HepG2 (cell line): ENCODE measurements around the gene MNT. TPM values are rescaled to one million over a fixed set of nuclear protein-coding genes. Genes with fewer than 3 reads are reported as not detected.

Experiments
- ARNT ChIP-seq: fragments of 450-650 bp; IDR thresholded peaks from 2 replicates; pipeline ENCODE4 v1.6.1; 2017
- CENPX ChIP-seq: sonication (generic); formaldehyde crosslinking; IDR thresholded peaks from 2 replicates; pipeline ENCODE4 v1.9.0; 2021; ENCODE audit warnings: mild to moderate bottlenecking, missing genetic modification reagents, moderate library complexity
- DNMT1 ChIP-seq: sonication (generic); formaldehyde crosslinking; IDR thresholded peaks from 2 replicates; pipeline ENCODE4 v1.5.1; 2020; ENCODE audit warnings: mild to moderate bottlenecking, missing genetic modification reagents
- FOSL1 ChIP-seq: sonication (generic); formaldehyde crosslinking; IDR thresholded peaks from 2 replicates; pipeline ENCODE4 v1.9.0; 2021; ENCODE audit warnings: missing genetic modification reagents, borderline replicate concordance
- HDAC1 ChIP-seq: sonication (generic); formaldehyde crosslinking; IDR thresholded peaks from 2 replicates; pipeline ENCODE4 v1.5.1; 2020; ENCODE audit warnings: mild to moderate bottlenecking, missing genetic modification reagents
- HES4 ChIP-seq: sonication (generic); formaldehyde crosslinking; IDR thresholded peaks from 2 replicates; pipeline ENCODE4 v1.9.0; 2021; ENCODE audit warnings: mild to moderate bottlenecking, missing genetic modification reagents, borderline replicate concordance
- HMG20A ChIP-seq: IDR thresholded peaks from 2 replicates; pipeline ENCODE4 v1.6.1; 2016; ENCODE audit warnings: borderline replicate concordance
- IKZF1 ChIP-seq: fragments of 450-650 bp; IDR thresholded peaks from 2 replicates; pipeline ENCODE4 v1.7.1; 2016
- KMT2B ChIP-seq: IDR thresholded peaks from 2 replicates; pipeline ENCODE4 v1.6.1; 2016; ENCODE audit warnings: missing genetic modification reagents, missing compliant biosample characterization
- MLLT10 ChIP-seq: sonication (generic); formaldehyde crosslinking; IDR thresholded peaks from 2 replicates; pipeline ENCODE4 v1.4.0; 2020; ENCODE audit warnings: missing genetic modification reagents
- MTF1 ChIP-seq: sonication (generic); formaldehyde crosslinking; IDR thresholded peaks from 2 replicates; pipeline ENCODE4 v1.5.0; 2020; ENCODE audit warnings: missing genetic modification reagents
- NAIF1 ChIP-seq: sonication (generic); formaldehyde crosslinking; IDR thresholded peaks from 2 replicates; pipeline ENCODE4 v1.5.0; 2020; ENCODE audit warnings: mild to moderate bottlenecking, missing genetic modification reagents, borderline replicate concordance
- NFE2L1 ChIP-seq: sonication (generic); formaldehyde crosslinking; IDR thresholded peaks from 2 replicates; pipeline ENCODE4 v1.4.0; 2020; ENCODE audit warnings: missing genetic modification reagents, mild to moderate bottlenecking, borderline replicate concordance
- NFYC ChIP-seq: IDR thresholded peaks from 2 replicates; pipeline ENCODE4 v1.6.1; 2016; ENCODE audit warnings: missing genetic modification reagents, missing compliant biosample characterization
- SOX6 ChIP-seq, 2 experiments: fragments of 450-650 bp in 1 of 2; sonication (generic) in 1 of 2; formaldehyde crosslinking in 1 of 2; IDR thresholded peaks; 2 replicates each; pipeline versions ENCODE4 v1.4.0 to v1.6.1; 2017 to 2020; ENCODE audit warnings: antibody characterized with exemption in 1 of 2, mild to moderate bottlenecking in 1 of 2, missing genetic modification reagents in 1 of 2
- TMF1 ChIP-seq: sonication (generic); formaldehyde crosslinking; IDR thresholded peaks from 2 replicates; pipeline ENCODE4 v1.8.1; 2022; ENCODE audit warnings: low read depth, missing genetic modification reagents
- ZBTB20 ChIP-seq: sonication (generic); formaldehyde crosslinking; IDR thresholded peaks from 2 replicates; pipeline ENCODE4 v1.8.1; 2023; ENCODE audit warnings: missing genetic modification reagents, low read depth, mild to moderate bottlenecking, borderline replicate concordance
- ZFP36L2 ChIP-seq: sonication (generic); formaldehyde crosslinking; IDR thresholded peaks from 2 replicates; pipeline ENCODE4 v1.4.0; 2020; ENCODE audit warnings: missing genetic modification reagents
- ZIK1 ChIP-seq: sonication (generic); formaldehyde crosslinking; IDR thresholded peaks from 2 replicates; pipeline ENCODE4 v1.5.0; 2020; ENCODE audit warnings: mild to moderate bottlenecking, low read depth, missing genetic modification reagents, borderline replicate concordance
- ZKSCAN5 ChIP-seq: sonication (generic); formaldehyde crosslinking; IDR thresholded peaks from 2 replicates; pipeline ENCODE4 v1.5.1; 2020; ENCODE audit warnings: mild to moderate bottlenecking, missing genetic modification reagents
- ZNF446 ChIP-seq: sonication (generic); formaldehyde crosslinking; IDR thresholded peaks from 2 replicates; pipeline ENCODE4 v1.5.0; 2020; ENCODE audit warnings: mild to moderate bottlenecking, missing genetic modification reagents
- ZNF557 ChIP-seq: sonication (generic); formaldehyde crosslinking; IDR thresholded peaks from 2 replicates; pipeline ENCODE4 v1.4.0; 2020; ENCODE audit warnings: missing genetic modification reagents
- ZNF619 ChIP-seq: sonication (generic); formaldehyde crosslinking; IDR thresholded peaks from 2 replicates; pipeline ENCODE4 v1.4.0; 2020; ENCODE audit warnings: mild to moderate bottlenecking, missing genetic modification reagents
- ZNF7 ChIP-seq: IDR thresholded peaks from 2 replicates; pipeline ENCODE4 v1.6.1; 2016; ENCODE audit warnings: missing biosample characterization, missing genetic modification reagents
- ZNF761 ChIP-seq: sonication (generic); formaldehyde crosslinking; conservative IDR thresholded peaks from 2 replicates; pipeline ENCODE4 v1.4.0; 2020; ENCODE audit warnings: mild to moderate bottlenecking, missing genetic modification reagents
- ZNF782 ChIP-seq: sonication (generic); formaldehyde crosslinking; IDR thresholded peaks from 2 replicates; pipeline ENCODE4 v1.4.0; 2020; ENCODE audit warnings: missing genetic modification reagents, mild to moderate bottlenecking, borderline replicate concordance
- ZNF83 ChIP-seq: sonication (generic); formaldehyde crosslinking; IDR thresholded peaks from 2 replicates; pipeline ENCODE4 v1.4.0; 2020; ENCODE audit warnings: missing genetic modification reagents, mild to moderate bottlenecking, borderline replicate concordance
- polyA plus RNA-seq, 8 experiments: library from polyadenylated mRNA; depleted of rRNA in 3 of 8; stranded (reverse) in 7 of 8; unstranded in 1 of 8; fragments of >200 nt; fragmentation: Illumina TruSeq in 4 of 8; extraction: Trizol in 4 of 8; gene quantifications; 2 replicates each; pipeline versions ENCODE4 v1.2.1 to v1.2.3, GENCODE V29; 2011 to 2016; ENCODE audit warnings: low read depth in 4 of 8, missing spikeins in 1 of 8, mixed read lengths in 1 of 8; ENCODE audit not compliant: insufficient read depth in 1 of 8
- total RNA-seq, 5 experiments: library from RNA; depleted of rRNA; stranded (reverse); fragments of >200 nt; fragmentation: Illumina TruSeq; extraction: Trizol; gene quantifications; 2 replicates each; pipeline ENCODE4 v1.2.3, GENCODE V29; 2016; ENCODE audit warnings: low read depth in 1 of 5
- TF ChIP-seq, protein P1 (sequence below): IDR thresholded peaks from 2 replicates; pipeline ENCODE4 v1.6.1; 2016; ENCODE audit warnings: missing biosample characterization, missing genetic modification reagents, low read depth
- TF ChIP-seq, protein P2 (sequence below): sonication (generic); formaldehyde crosslinking; IDR thresholded peaks from 2 replicates; pipeline ENCODE4 v1.5.1; 2020; ENCODE audit warnings: missing genetic modification reagents, mild to moderate bottlenecking, borderline replicate concordance
- TF ChIP-seq, protein P3 (sequence below): sonication (generic); formaldehyde crosslinking; IDR thresholded peaks from 2 replicates; pipeline ENCODE4 v1.8.0; 2022; ENCODE audit warnings: missing genetic modification reagents, low read depth, mild to moderate bottlenecking, borderline replicate concordance

The MNT gene
- total and polyA plus RNA-seq, 2 of the 13 experiments (the other 11 are each of a cell fraction or from before 2014, with no cell fraction given) = 2.1 to 3.5 TPM

DNA sequence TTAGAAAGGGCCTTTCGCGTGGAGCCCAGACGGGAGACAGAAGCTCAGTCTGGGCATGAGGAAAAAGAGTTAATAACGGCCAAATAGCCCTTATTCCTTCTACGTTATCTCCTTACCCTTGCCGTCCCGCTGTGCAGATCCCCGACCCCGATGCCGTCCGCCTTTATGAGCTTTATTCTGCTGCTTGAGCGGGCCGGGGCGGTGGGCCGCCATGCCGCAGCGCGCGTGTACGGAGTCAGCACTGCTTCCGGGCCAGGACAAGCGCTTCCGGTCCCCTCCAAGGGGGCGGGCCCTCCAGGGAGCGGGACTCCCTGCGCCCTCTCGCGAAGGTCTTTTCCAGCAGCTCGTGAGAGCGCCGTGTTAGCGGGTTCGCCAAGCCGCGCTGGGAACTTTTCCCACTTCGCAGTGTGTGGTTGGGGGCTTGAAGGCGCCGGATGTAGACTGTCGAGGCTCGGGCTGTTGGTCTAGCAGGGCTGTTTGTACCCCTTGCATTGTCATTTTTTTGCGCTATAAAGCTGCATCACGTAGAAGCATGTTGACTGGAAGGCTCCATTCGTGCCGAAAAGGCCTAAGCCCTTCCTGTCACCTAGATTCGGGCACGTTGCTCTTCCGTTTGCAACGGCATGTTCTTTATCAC is 64.5 kb downstream of the MNT start, which contains the start of gene TSR1 (continued):
- TF ChIP-seq ZNF83 (CRISPR knock-in tag) (no peak; the same call in 1 of the 2 replicates), NAIF1 (CRISPR knock-in tag) (0 out of 2 replicates have a peak, but pooled peaks have one; percentile 59), MLLT10 (CRISPR knock-in tag) (no peak), ZNF619 (CRISPR knock-in tag) (0 out of 2 replicates have a peak, but pooled peaks have one; percentile 62), ZNF782 (CRISPR knock-in tag) (0 out of 2 replicates have a peak, but pooled peaks have one; percentile 24), FOSL1 (no peak), SOX6 (IDR thresholded peaks at IDR 0.05) (no peak), SOX6 (CRISPR knock-in tag; IDR thresholded peaks at IDR 0.05) (peak; percentile 42; the same call in 1 of the 2 replicates), ZNF446 (CRISPR knock-in tag) (peak; percentile 72; the same call in 1 of the 2 replicates), ZBTB20 (CRISPR knock-in tag) (no peak), ZFP36L2 (CRISPR knock-in tag) (no peak), NFYC (peak; percentile 43; the same call in 1 of the 2 replicates), TMF1 (peak; percentile 82), IKZF1 (no peak), ZNF761 (CRISPR knock-in tag) (peak; percentile 82), MTF1 (CRISPR knock-in tag) (no peak), ZNF557 (no peak), ZNF7 (CRISPR knock-in tag) (no peak), CENPX (no peak), NFE2L1 (CRISPR knock-in tag) (peak; percentile 57; the same call in 1 of the 2 replicates), DNMT1 (CRISPR knock-in tag) (no peak), KMT2B (CRISPR knock-in tag) (peak; percentile 92), HMG20A (no peak; the same call in 1 of the 2 replicates), ZKSCAN5 (CRISPR knock-in tag) (no peak), HDAC1 (CRISPR knock-in tag) (peak; percentile 97), ZIK1 (CRISPR knock-in tag) (peak; percentile 92), ARNT (no peak), HES4 (CRISPR knock-in tag) (peak; percentile 88)
- TF ChIP-seq, protein P1, sequence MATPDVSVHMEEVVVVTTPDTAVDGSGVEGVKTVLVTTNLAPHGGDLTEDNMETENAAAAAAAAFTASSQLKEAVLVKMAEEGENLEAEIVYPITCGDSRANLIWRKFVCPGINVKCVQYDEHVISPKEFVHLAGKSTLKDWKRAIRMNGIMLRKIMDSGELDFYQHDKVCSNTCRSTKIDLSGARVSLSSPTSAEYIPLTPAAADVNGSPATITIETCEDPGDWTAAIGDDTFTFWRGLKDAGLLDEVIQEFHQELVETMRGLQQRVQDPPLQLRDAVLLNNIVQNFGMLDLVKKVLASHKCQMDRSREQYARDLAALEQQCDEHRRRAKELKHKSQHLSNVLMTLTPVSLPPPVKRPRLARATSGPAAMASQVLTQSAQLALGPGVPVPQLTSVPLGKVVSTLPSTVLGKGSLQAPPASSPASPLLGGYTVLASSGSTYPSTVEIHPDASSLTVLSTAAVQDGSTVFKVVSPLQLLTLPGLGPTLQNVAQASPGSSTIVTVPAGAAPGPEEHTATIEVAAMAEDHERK (CRISPR knock-in tag) = peak; percentile 47; the same call in 1 of the 2 replicates
- TF ChIP-seq, protein P2, sequence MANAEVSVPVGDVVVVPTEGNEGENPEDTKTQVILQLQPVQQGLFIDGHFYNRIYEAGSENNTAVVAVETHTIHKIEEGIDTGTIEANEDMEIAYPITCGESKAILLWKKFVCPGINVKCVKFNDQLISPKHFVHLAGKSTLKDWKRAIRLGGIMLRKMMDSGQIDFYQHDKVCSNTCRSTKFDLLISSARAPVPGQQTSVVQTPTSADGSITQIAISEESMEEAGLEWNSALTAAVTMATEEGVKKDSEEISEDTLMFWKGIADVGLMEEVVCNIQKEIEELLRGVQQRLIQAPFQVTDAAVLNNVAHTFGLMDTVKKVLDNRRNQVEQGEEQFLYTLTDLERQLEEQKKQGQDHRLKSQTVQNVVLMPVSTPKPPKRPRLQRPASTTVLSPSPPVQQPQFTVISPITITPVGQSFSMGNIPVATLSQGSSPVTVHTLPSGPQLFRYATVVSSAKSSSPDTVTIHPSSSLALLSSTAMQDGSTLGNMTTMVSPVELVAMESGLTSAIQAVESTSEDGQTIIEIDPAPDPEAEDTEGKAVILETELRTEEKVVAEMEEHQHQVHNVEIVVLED (CRISPR knock-in tag) = peak; percentile 92
- TF ChIP-seq, protein P3, sequence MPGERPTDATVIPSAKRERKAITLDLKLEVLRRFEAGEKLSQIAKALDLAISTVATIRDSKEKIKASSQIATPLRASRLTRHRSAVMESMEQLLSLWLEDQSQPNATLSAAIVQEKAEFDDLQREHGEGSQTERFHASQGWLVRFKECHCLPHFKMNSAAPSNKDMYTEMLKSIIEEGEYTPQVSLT = no peak
